ENCODE measurements around the gene VRK3. TPM values are rescaled to one million over a fixed set of nuclear protein-coding genes. Genes with fewer than 3 reads are reported as not detected.

The VRK3 gene
- total RNA-seq, 5 donors from 2014 or later (not counting 1 experiment from before 2014, with no cell fraction given): 84.0 to 104 (median 99.3) TPM

DNA sequence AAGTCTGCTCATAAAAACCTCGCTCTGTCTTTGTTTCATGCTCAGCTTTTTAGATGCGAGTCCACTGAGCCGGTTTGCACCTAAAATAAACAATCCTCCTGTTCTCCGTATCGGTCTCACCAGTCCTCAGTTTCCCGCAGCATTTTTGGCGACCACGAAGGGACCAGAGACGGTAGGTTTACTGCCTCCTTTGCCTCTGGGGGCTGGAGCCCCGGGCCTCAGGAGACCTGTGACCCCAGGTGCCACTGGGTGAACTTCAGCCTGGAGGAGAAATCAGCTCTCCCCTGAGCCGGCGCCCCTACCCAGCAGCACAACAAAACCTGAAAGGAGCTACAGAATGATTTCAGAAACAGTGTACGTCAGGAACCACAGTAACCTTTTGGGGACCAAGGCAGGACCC lies 72.3 kb downstream of the VRK3 start:
- H3K27me3 ChIP-seq (replicated peaks in 1 of 2; ENCODE audit: control insufficient read depth in 2 of 2, extremely low read depth in 1 of 2, insufficient read depth in 2 of 2, low read length in 1 of 2): peaks cover 0 to 46% of the 10 kb centered on the region in 2 experiments
- Mint-ChIP-seq H3K4me1 (peaks cover 2 to 6% (median 6%) of the 10 kb centered on the region in 3 donors), H3K4me3 (no peak overlapping the region), H3K27me3 (peaks cover 23 to 30% of the 10 kb centered on the region in 2 donors), H3K27ac (no peak overlapping the region), H3K36me3 (no peaks in the 10 kb centered on the region), H3K9me3 (no peaks in the 10 kb centered on the region)
- DNase-seq: no peak
- POLR2A ChIA-PET: no interaction called here
- WGBS (ENCODE audit: insufficient coverage): 82% methylated on average over 10 of the region's 13 CpGs
- H3K27ac ChIP-seq (ENCODE audit: low read length): no peak overlapping the region
- no peak overlapping the region for H3K4me3 ChIP-seq (ENCODE audit: control insufficient read depth in 1 of 2, extremely low read depth in 1 of 2, low read length in 1 of 2)
- H3K9me3 ChIP-seq: no peaks in the 10 kb centered on the region
- ATAC-seq (replicated peaks in 1 of 4): no peak
- no peaks in the 10 kb centered on the region for H3K4me1 ChIP-seq (ENCODE audit: control insufficient read depth in 1 of 2, extremely low read depth in 1 of 2, insufficient read depth in 2 of 2, low read length in 2 of 2)
- no peaks in the 10 kb centered on the region for H3K36me3 ChIP-seq (ENCODE audit: control insufficient read depth in 2 of 2, extremely low read depth in 1 of 2, insufficient read depth in 1 of 2, low read length in 1 of 2)
- CTCF ChIA-PET: no interaction called here

DNA sequence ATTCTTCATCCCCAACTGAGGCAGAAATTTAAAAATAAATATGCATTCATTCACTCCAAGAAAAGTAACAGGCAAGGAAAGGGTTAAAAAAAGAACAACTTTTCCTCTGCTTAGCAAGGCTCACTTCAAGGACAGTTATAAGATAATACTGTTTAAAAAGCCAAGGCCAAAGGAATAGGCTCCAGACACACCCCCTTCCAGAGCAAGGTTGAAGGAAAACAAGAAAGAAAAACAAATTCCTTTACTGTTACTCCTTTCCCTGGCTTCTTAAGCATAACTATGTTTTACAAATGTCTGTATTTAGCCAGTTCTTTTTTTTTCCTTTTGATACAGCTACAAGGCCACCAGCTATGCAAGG lies 72.7 kb downstream of the VRK3 start:
- no peak overlapping the region for H3K27ac Mint-ChIP-seq
- Histone ChIP-seq H3K27me3 (replicated peaks in 1 of 2; ENCODE audit: control insufficient read depth in 2 of 2, extremely low read depth in 1 of 2, insufficient read depth in 2 of 2, low read length in 1 of 2) (peaks cover 0 to 46% of the 10 kb centered on the region in 2 experiments), H3K36me3 (ENCODE audit: control insufficient read depth in 2 of 2, extremely low read depth in 1 of 2, insufficient read depth in 1 of 2, low read length in 1 of 2) (no peaks in the 10 kb centered on the region), H3K9me3 (no peaks in the 10 kb centered on the region), H3K27ac (ENCODE audit: low read length) (no peak overlapping the region), H3K4me3 (ENCODE audit: control insufficient read depth in 1 of 2, extremely low read depth in 1 of 2, low read length in 1 of 2) (no peak overlapping the region), H3K4me1 (ENCODE audit: control insufficient read depth in 1 of 2, extremely low read depth in 1 of 2, insufficient read depth in 2 of 2, low read length in 2 of 2) (no peaks in the 10 kb centered on the region)
- ChIA-PET CTCF (no interaction called here), POLR2A (no interaction called here)
- H3K36me3 Mint-ChIP-seq: no peaks in the 10 kb centered on the region
- ATAC-seq (replicated peaks in 1 of 4): no peak
- DNase-seq: no peak
- no peak overlapping the region for H3K4me3 Mint-ChIP-seq
- H3K27me3 Mint-ChIP-seq: peaks cover 23 to 28% of the 10 kb centered on the region in 2 donors
- no peaks in the 10 kb centered on the region for H3K9me3 Mint-ChIP-seq
- peaks cover 2 to 6% (median 6%) of the 10 kb centered on the region in 3 donors for H3K4me1 Mint-ChIP-seq

DNA sequence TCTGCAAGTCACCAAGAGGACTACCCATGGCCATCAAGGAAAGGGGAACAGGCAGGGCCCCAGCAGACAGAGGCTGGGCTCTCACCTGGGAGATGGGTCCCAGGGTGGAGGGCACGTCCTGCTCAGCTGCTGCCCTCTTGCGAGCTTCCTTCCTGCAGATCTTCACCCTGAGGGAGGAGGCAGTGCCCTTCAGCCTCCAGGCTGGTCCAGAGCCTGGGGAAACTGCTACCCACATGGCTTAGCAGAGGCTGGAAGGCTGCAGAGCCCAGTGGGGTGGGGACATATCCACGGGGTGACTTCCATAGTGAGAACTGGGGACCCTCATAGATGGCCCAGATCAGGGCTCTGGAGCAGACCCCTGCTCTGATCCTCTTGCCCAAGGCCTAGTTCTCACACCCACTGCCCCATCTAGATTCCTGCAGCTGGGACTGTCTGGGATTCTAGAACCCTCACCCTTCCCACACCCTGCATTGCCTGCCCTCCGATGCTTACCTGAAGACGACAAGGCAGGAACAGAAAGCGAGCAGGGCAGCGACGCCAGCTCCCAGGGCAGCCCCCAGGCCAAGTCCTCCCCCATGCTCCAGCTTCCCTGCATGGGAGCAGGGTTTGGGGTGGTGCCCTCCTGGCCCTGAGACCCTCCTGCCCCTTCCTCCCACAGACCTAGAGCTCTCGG lies 73.2 kb downstream of the VRK3 start:
- no peaks in the 10 kb centered on the region for H3K4me1 ChIP-seq (ENCODE audit: control insufficient read depth in 1 of 2, extremely low read depth in 1 of 2, insufficient read depth in 2 of 2, low read length in 2 of 2)
- H3K27ac Mint-ChIP-seq: no peak overlapping the region
- no peak for DNase-seq
- 93% methylated on average over 6 of the region's 9 CpGs for WGBS (ENCODE audit: insufficient coverage)
- peaks cover 23 to 28% of the 10 kb centered on the region in 2 donors for H3K27me3 Mint-ChIP-seq
- ATAC-seq (replicated peaks in 1 of 4): no peak
- no peaks in the 10 kb centered on the region for H3K36me3 Mint-ChIP-seq
- no peak overlapping the region for H3K4me3 Mint-ChIP-seq
- no peaks in the 10 kb centered on the region for H3K36me3 ChIP-seq (ENCODE audit: control insufficient read depth in 2 of 2, extremely low read depth in 1 of 2, insufficient read depth in 1 of 2, low read length in 1 of 2)
- no peaks in the 10 kb centered on the region for H3K9me3 ChIP-seq
- ChIA-PET POLR2A (no interaction called here), CTCF (no interaction called here)
- peaks cover 0 to 52% of the 10 kb centered on the region in 2 experiments for H3K27me3 ChIP-seq (replicated peaks in 1 of 2; ENCODE audit: control insufficient read depth in 2 of 2, extremely low read depth in 1 of 2, insufficient read depth in 2 of 2, low read length in 1 of 2)
- H3K4me3 ChIP-seq (ENCODE audit: control insufficient read depth in 1 of 2, extremely low read depth in 1 of 2, low read length in 1 of 2): no peak overlapping the region
- H3K27ac ChIP-seq (ENCODE audit: low read length): no peak overlapping the region
- no peaks in the 10 kb centered on the region for H3K9me3 Mint-ChIP-seq
- peaks cover 2 to 6% (median 6%) of the 10 kb centered on the region in 3 donors for H3K4me1 Mint-ChIP-seq

DNA sequence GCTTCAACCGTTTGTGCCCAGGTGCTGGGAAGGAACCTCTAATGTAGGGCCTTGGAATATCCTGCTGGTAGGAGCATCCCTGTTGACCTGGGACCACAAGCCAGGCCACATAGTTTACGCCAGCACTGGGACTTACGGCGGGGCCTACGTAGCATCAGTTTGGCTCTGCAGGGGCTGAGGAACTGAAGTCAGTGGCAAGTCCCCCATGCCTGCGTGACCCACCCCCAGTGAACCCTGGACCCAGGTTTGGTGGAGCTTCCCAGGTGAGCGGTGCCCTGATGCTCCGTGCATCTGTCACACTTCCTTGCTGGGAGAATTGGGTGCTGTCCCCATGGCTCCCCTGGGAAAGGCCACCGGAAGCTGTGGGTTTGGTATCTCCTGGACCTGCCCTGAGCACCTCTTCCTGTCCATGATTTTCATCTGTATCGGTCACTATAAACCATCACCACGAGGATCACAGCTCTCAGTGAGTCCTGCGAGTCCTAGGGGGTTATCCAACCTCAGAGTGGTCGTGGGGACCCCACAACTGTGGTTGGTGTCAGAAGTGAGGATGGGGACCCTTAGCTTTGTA lies 74.1 kb downstream of the VRK3 start:
- H3K9me3 Mint-ChIP-seq: no peaks in the 10 kb centered on the region
- 81% methylated on average over 11 of the region's 13 CpGs for WGBS (ENCODE audit: insufficient coverage)
- DNase-seq: no peak
- ChIA-PET POLR2A (no interaction called here), CTCF (interaction anchor here in 1 of 2 donors (0.6 kb wide), 2 partner anchors 100 to 1777 kb away, joined by 3 to 5 read pairs; no protein-coding TSS in a partner anchor)
- no peak overlapping the region for H3K27ac Mint-ChIP-seq
- Histone ChIP-seq H3K27me3 (replicated peaks in 1 of 2; ENCODE audit: control insufficient read depth in 2 of 2, extremely low read depth in 1 of 2, insufficient read depth in 2 of 2, low read length in 1 of 2) (peaks cover 0 to 59% of the 10 kb centered on the region in 2 experiments), H3K27ac (ENCODE audit: low read length) (no peak overlapping the region), H3K4me1 (ENCODE audit: control insufficient read depth in 1 of 2, extremely low read depth in 1 of 2, insufficient read depth in 2 of 2, low read length in 2 of 2) (no peaks in the 10 kb centered on the region), H3K36me3 (ENCODE audit: control insufficient read depth in 2 of 2, extremely low read depth in 1 of 2, insufficient read depth in 1 of 2, low read length in 1 of 2) (no peaks in the 10 kb centered on the region), H3K9me3 (no peaks in the 10 kb centered on the region), H3K4me3 (ENCODE audit: control insufficient read depth in 1 of 2, extremely low read depth in 1 of 2, low read length in 1 of 2) (no peak overlapping the region)
- no peaks in the 10 kb centered on the region for H3K36me3 Mint-ChIP-seq
- peaks cover 26 to 28% of the 10 kb centered on the region in 2 donors for H3K27me3 Mint-ChIP-seq
- peaks cover 2 to 6% (median 6%) of the 10 kb centered on the region in 3 donors for H3K4me1 Mint-ChIP-seq
- no peak for ATAC-seq (replicated peaks in 1 of 4)
- no peak overlapping the region for H3K4me3 Mint-ChIP-seq

DNA sequence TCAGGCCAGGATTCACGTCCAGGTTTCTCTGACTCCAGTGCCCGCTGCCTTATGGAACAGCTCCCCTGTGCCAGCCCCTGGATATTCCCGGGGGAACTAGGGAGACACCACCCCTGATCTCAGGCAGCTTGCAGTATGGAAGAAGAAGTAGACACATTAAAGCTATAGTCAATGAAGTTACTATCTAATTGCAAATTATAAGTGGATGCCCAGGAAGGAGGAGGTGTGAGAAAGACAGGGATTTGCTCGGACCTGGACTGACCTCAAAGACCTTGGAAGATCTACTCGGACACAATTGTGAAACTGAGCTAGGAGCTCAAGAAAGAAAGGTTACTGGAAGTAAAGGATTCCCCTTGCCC lies 74.6 kb downstream of the VRK3 start:
- Histone ChIP-seq H3K4me1 (ENCODE audit: control insufficient read depth in 1 of 2, extremely low read depth in 1 of 2, insufficient read depth in 2 of 2, low read length in 2 of 2) (no peaks in the 10 kb centered on the region), H3K27ac (ENCODE audit: low read length) (no peak overlapping the region), H3K9me3 (no peaks in the 10 kb centered on the region), H3K27me3 (replicated peaks in 1 of 2; ENCODE audit: control insufficient read depth in 2 of 2, extremely low read depth in 1 of 2, insufficient read depth in 2 of 2, low read length in 1 of 2) (peaks cover 0 to 59% of the 10 kb centered on the region in 2 experiments), H3K4me3 (ENCODE audit: control insufficient read depth in 1 of 2, extremely low read depth in 1 of 2, low read length in 1 of 2) (no peak overlapping the region), H3K36me3 (ENCODE audit: control insufficient read depth in 2 of 2, extremely low read depth in 1 of 2, insufficient read depth in 1 of 2, low read length in 1 of 2) (no peaks in the 10 kb centered on the region)
- ATAC-seq (replicated peaks in 1 of 4): no peak
- no peak for DNase-seq
- H3K9me3 Mint-ChIP-seq: no peaks in the 10 kb centered on the region
- no peak overlapping the region for H3K27ac Mint-ChIP-seq
- peaks cover 2 to 6% (median 6%) of the 10 kb centered on the region in 3 donors for H3K4me1 Mint-ChIP-seq
- ChIA-PET CTCF (interaction anchor here in 1 of 2 donors (0.6 kb wide), 2 partner anchors 101 to 1777 kb away, joined by 3 to 5 read pairs; no protein-coding TSS in a partner anchor), POLR2A (no interaction called here)
- no peak overlapping the region for H3K4me3 Mint-ChIP-seq
- 70% methylated on average over 2 of the region's 5 CpGs for WGBS (ENCODE audit: insufficient coverage)
- no peaks in the 10 kb centered on the region for H3K36me3 Mint-ChIP-seq
- peaks cover 26 to 28% of the 10 kb centered on the region in 2 donors for H3K27me3 Mint-ChIP-seq

DNA sequence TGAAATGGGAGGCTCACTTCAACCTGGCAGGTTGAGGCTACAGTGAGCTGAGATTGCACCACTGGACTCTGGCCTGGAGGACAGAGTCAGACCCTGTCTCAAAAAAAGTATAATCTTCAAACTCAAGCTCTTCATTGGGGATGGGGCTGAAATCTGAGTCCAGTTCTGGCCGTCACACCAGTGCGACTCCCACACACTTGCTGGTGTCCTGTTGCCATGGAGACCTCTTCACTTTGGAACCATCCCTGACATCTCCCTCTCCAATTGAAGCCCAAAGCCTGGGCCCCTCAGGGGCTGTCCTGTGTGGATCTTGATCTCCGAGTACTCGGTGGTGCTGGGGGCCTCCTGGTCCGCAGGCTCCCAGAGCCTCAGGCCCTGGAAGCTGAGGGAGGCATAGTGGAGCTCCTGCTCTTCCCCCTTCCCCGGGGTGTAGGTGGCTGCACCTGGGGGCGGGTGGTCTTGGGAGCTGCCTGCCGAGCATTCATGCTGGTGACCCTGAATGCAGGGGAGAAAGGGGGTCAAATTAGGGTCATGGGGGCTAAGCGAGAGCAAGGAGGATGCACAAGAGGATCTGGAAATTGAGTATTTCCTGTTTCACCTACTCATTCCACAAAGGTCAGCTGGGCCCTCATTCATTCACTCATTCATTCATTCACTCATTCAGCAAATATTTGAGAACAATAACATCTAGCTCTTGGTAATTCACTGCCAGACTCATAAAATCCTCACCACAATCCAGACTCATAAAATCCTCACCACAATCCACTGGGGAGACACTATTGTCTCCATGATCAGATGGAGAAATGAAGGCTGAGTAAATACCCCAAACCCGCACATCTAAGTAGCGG lies 75.2 kb downstream of the VRK3 start:
- Mint-ChIP-seq H3K4me1 (peaks cover 2 to 6% (median 6%) of the 10 kb centered on the region in 3 donors), H3K27ac (no peak overlapping the region), H3K27me3 (peaks cover 24 to 26% of the 10 kb centered on the region in 2 donors), H3K9me3 (no peaks in the 10 kb centered on the region), H3K36me3 (no peaks in the 10 kb centered on the region), H3K4me3 (no peak overlapping the region)
- CTCF ChIA-PET: interaction anchor here in 1 of 2 donors (0.6 kb wide), 1 partner anchor 101 kb away, joined by 5 read pairs; no protein-coding TSS in a partner anchor
- Histone ChIP-seq H3K4me3 (ENCODE audit: control insufficient read depth in 1 of 2, extremely low read depth in 1 of 2, low read length in 1 of 2) (no peak overlapping the region), H3K27ac (ENCODE audit: low read length) (no peak overlapping the region), H3K9me3 (no peaks in the 10 kb centered on the region), H3K4me1 (ENCODE audit: control insufficient read depth in 1 of 2, extremely low read depth in 1 of 2, insufficient read depth in 2 of 2, low read length in 2 of 2) (no peaks in the 10 kb centered on the region), H3K36me3 (ENCODE audit: control insufficient read depth in 2 of 2, extremely low read depth in 1 of 2, insufficient read depth in 1 of 2, low read length in 1 of 2) (no peaks in the 10 kb centered on the region), H3K27me3 (replicated peaks in 1 of 2; ENCODE audit: control insufficient read depth in 2 of 2, extremely low read depth in 1 of 2, insufficient read depth in 2 of 2, low read length in 1 of 2) (peaks cover 0 to 56% of the 10 kb centered on the region in 2 experiments)
- WGBS (ENCODE audit: insufficient coverage): 93% methylated on average over 3 of the region's 11 CpGs
- ATAC-seq (replicated peaks in 1 of 4): no peak
- no peak for DNase-seq
- POLR2A ChIA-PET: no interaction called here
